HepG2 (cell line): ENCODE measurements around the gene MKRN1. TPM values are rescaled to one million over a fixed set of nuclear protein-coding genes. Genes with fewer than 3 reads are reported as not detected.
"Not testable (repeated sequence)": the region's sequence is repeated elsewhere in the genome, so short reads cannot be mapped to it uniquely, and the experiment has no call there.

ENCODE experiments used
- ATAC-seq: fragments of 200-7000 bp; cut with Tn5 transposase; 3 replicates; pipeline ENCODE4 v1.9.1; 2020; ENCODE audit warnings: mild to moderate bottlenecking, moderate library complexity
- BruUV-seq: library from RNA; stranded (reverse); fragments of 400-500 nt; replicated peaks from 2 replicates; lab custom pipeline; 2021; lab: Mats Ljungman, UMichigan
- CTCF ChIA-PET: fragments of 300-600 bp; formaldehyde crosslinking; extraction: SDS; loops from one replicate; lab custom pipeline; 2021; ENCODE audit warnings: low total read pairs, inconsistent platforms, low intra/inter-chr PET ratio; lab: Yijun Ruan, JAX
- POLR2A ChIA-PET: fragments of 350-600 bp; sonication (Branson Sonifier 250); formaldehyde crosslinking; loops from one replicate; lab custom pipeline; 2020; ENCODE audit warnings: antibody characterized with exemption, inconsistent platforms; lab: Yijun Ruan, JAX
- DNase-seq: peaks from one replicate; pipeline ENCODE4 v3.0.0-alpha.2; 2015; ENCODE audit warnings: low spot score
- FAIRE-seq: peaks from 3 replicates; lab custom pipeline; 2011; peaks lifted over from hg19 to GRCh38; lab: Jason Lieb, UNC
- H2AFZ ChIP-seq: one replicate; pipeline ENCODE4 v1.6.1; 2011; ENCODE audit warnings: low read length, inconsistent platforms
- H3K27ac ChIP-seq: fragments of 300-600 bp; 3 replicates; pipeline ENCODE4 v1.8.0; 2011; ENCODE audit warnings: mixed run types, mild to moderate bottlenecking, mixed read lengths, low read length, inconsistent platforms; ENCODE audit not compliant: insufficient read depth; ENCODE audit errors: extremely low read length
- H3K27me3 ChIP-seq, 2 experiments: fragments of 200-600 bp in 1 of 2; 2 replicates in 1 of 2; 3 replicates in 1 of 2; pipeline versions ENCODE4 v1.6.0 to v1.8.0; 2011; ENCODE audit warnings: low read length in 2 of 2, mild to moderate bottlenecking in 2 of 2, moderate library complexity in 2 of 2, inconsistent platforms in 1 of 2; ENCODE audit not compliant: insufficient read depth in 2 of 2, control insufficient read depth in 1 of 2
- H3K36me3 ChIP-seq, 2 experiments: fragments of 200-600 bp in 1 of 2; replicated peaks in 1 of 2; 2 replicates in 1 of 2; 3 replicates in 1 of 2; pipeline versions ENCODE4 v1.5.1 to v1.8.0; 2011; ENCODE audit warnings: low read length in 2 of 2, inconsistent platforms in 1 of 2; ENCODE audit not compliant: insufficient read depth in 2 of 2, control insufficient read depth in 1 of 2
- H3K4me1 ChIP-seq: 2 replicates; pipeline ENCODE4 v1.5.1; 2012; ENCODE audit warnings: low read length, inconsistent platforms; ENCODE audit not compliant: insufficient read depth
- H3K4me2 ChIP-seq: 2 replicates; pipeline ENCODE4 v1.6.0; 2011; ENCODE audit warnings: low read depth, low read length, inconsistent platforms
- H3K4me3 ChIP-seq, 3 experiments: fragments of 200-600 bp in 1 of 3; sonication (generic), shearing (Covaris generic) in 1 of 3; replicated peaks in 1 of 3; 2 replicates each; pipeline ENCODE4 v1.5.1; 2011 to 2016; ENCODE audit warnings: low read length in 3 of 3, inconsistent platforms in 2 of 3, low read depth in 2 of 3, mild to moderate bottlenecking in 2 of 3, control low read depth in 1 of 3, mixed read lengths in 1 of 3; ENCODE audit not compliant: insufficient read depth in 1 of 3
- H3K79me2 ChIP-seq: one replicate; pipeline ENCODE4 v1.6.1; 2011; ENCODE audit warnings: low read length, inconsistent platforms; ENCODE audit not compliant: insufficient read depth
- H3K9ac ChIP-seq: 2 replicates; pipeline ENCODE4 v1.6.0; 2011; ENCODE audit warnings: mild to moderate bottlenecking, low read depth, low read length, inconsistent platforms; ENCODE audit not compliant: insufficient read depth
- H3K9me3 ChIP-seq: 2 replicates; pipeline ENCODE4 v1.5.1; 2012; ENCODE audit warnings: mild to moderate bottlenecking, low read length
- H4K20me1 ChIP-seq: 2 replicates; pipeline ENCODE4 v1.6.0; 2011; ENCODE audit warnings: inconsistent platforms, mild to moderate bottlenecking, low read length, moderate library complexity; ENCODE audit not compliant: insufficient read depth
- BCL6 ChIP-seq: IDR thresholded peaks from 2 replicates; pipeline ENCODE4 v1.6.1; 2016; ENCODE audit warnings: missing genetic modification reagents, missing compliant biosample characterization
- GLI4 ChIP-seq: sonication (generic); formaldehyde crosslinking; IDR thresholded peaks from 2 replicates; pipeline ENCODE4 v1.5.1; 2020; ENCODE audit warnings: missing genetic modification reagents, mild to moderate bottlenecking, moderate library complexity, borderline replicate concordance
- SRSF1 ChIP-seq: fragments of 200-400 bp; formaldehyde crosslinking; optimal IDR thresholded peaks from 2 replicates; pipeline ENCODE3; 2017; ENCODE audit warnings: mild to moderate bottlenecking, low read depth, low read length, moderate library complexity
- TFDP2 ChIP-seq: sonication (generic); formaldehyde crosslinking; IDR thresholded peaks from 2 replicates; pipeline ENCODE4 v1.4.0; 2020; ENCODE audit warnings: missing genetic modification reagents
- ZNF24 ChIP-seq: fragments of 450-650 bp; IDR thresholded peaks from 2 replicates; pipeline ENCODE4 v1.6.1; 2017; ENCODE audit warnings: antibody characterized with exemption, mild to moderate bottlenecking
- WGBS: methylation state at CpG from one replicate; pipeline ENCODE4 v1.1.6; 2017; ENCODE audit warnings: low lambda C conversion rate; 5-methylcytosine and 5-hydroxymethylcytosine counted together
- in situ Hi-C: cut with HindIII; loops from 2 replicates; pipeline ENCODE4 v1.10.0; 2017; ENCODE audit warnings: low pct_unique_long_range_greater_than_20kb; ENCODE audit not compliant: extremely low pct_ligation_motif_present
- intact Hi-C: fragments of 100-400 bp; cut with micrococcal nuclease; formaldehyde crosslinking; loops from one replicate; pipeline ENCODE4 v1.10.0; 2022; ENCODE audit not compliant: unreplicated experiment
- polyA plus RNA-seq, 8 experiments: library from polyadenylated mRNA; depleted of rRNA in 3 of 8; stranded (reverse) in 7 of 8; unstranded in 1 of 8; fragments of >200 nt; fragmentation: Illumina TruSeq in 4 of 8; extraction: Trizol in 4 of 8; gene quantifications; 2 replicates each; pipeline versions ENCODE4 v1.2.1 to v1.2.3, GENCODE V29; 2011 to 2016; ENCODE audit warnings: low read depth in 4 of 8, missing spikeins in 1 of 8, mixed read lengths in 1 of 8; ENCODE audit not compliant: insufficient read depth in 1 of 8
- total RNA-seq, 5 experiments: library from RNA; depleted of rRNA; stranded (reverse); fragments of >200 nt; fragmentation: Illumina TruSeq; extraction: Trizol; gene quantifications; 2 replicates each; pipeline ENCODE4 v1.2.3, GENCODE V29; 2016; ENCODE audit warnings: low read depth in 1 of 5
- TF ChIP-seq, protein P1 (sequence below): sonication (generic); formaldehyde crosslinking; IDR thresholded peaks from 2 replicates; pipeline ENCODE4 v1.8.0; 2023; ENCODE audit warnings: mild to moderate bottlenecking, missing genetic modification reagents
- TF ChIP-seq, protein P2 (sequence below): sonication (generic); formaldehyde crosslinking; IDR thresholded peaks from 2 replicates; pipeline ENCODE4 v1.5.0; 2020; ENCODE audit warnings: missing genetic modification reagents

The MKRN1 gene
- total and polyA plus RNA-seq, 2 of the 13 experiments (the other 11 are each of a cell fraction or from before 2014, with no cell fraction given) = 28.5 to 32.8 TPM

GRCh38 chr7:140421521-140421920 is 57.8 kb downstream of the MKRN1 start (continued):
- TF ChIP-seq, protein P1, sequence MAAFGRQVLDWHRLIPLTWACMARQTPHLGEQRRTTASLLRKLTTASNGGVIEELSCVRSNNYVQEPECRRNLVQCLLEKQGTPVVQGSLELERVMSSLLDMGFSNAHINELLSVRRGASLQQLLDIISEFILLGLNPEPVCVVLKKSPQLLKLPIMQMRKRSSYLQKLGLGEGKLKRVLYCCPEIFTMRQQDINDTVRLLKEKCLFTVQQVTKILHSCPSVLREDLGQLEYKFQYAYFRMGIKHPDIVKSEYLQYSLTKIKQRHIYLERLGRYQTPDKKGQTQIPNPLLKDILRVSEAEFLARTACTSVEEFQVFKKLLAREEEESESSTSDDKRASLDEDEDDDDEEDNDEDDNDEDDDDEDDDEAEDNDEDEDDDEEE (CRISPR knock-in tag) = no peak

- FAIRE-seq (no peak), ATAC-seq (no peak), DNase-seq (no peak)
- Histone ChIP-seq H4K20me1 (no peaks in the 10 kb centered on the region), H3K27ac (no peak overlapping the region), H3K4me3 (no peak overlapping the region), H3K36me3 (no peaks in the 10 kb centered on the region), H3K27me3 (no peaks in the 10 kb centered on the region; a peak in 1 of 5 replicates), H3K79me2 (no peaks in the 10 kb centered on the region), H2AFZ (no peak overlapping the region), H3K9me3 (no peaks in the 10 kb centered on the region), H3K4me1 (no peaks in the 10 kb centered on the region), H3K9ac (no peak overlapping the region), H3K4me2 (no peak overlapping the region)
- in situ Hi-C loops (no loop called here), intact Hi-C loops (no loop called here)
- ChIA-PET POLR2A (no interaction called here), CTCF (no interaction called here)
- TF ChIP-seq SRSF1 (no peak), GLI4 (CRISPR knock-in tag) (no peak), BCL6 (CRISPR knock-in tag) (no peak), TFDP2 (CRISPR knock-in tag) (no peak), ZNF24 (no peak)
- TF ChIP-seq, protein P2, sequence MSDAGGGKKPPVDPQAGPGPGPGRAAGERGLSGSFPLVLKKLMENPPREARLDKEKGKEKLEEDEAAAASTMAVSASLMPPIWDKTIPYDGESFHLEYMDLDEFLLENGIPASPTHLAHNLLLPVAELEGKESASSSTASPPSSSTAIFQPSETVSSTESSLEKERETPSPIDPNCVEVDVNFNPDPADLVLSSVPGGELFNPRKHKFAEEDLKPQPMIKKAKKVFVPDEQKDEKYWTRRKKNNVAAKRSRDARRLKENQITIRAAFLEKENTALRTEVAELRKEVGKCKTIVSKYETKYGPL (CRISPR knock-in tag) = no peak
- WGBS = 47% methylated on average over 4 of the region's 4 CpGs
- no TSS peak for BruUV-seq
Observed at GRCh38 chr7:140418653-140419052, 60.7 kb downstream of the MKRN1 start.

- H4K20me1 ChIP-seq, H2AFZ ChIP-seq, H3K9me3 ChIP-seq, H3K4me2 ChIP-seq, H3K27ac ChIP-seq, H3K79me2 ChIP-seq, H3K4me3 ChIP-seq, POLR2A ChIA-PET, H3K4me1 ChIP-seq, CTCF ChIA-PET, intact Hi-C loops, DNase-seq, H3K27me3 ChIP-seq, BruUV-seq, in situ Hi-C loops, ATAC-seq, H3K9ac ChIP-seq, FAIRE-seq, H3K36me3 ChIP-seq: not testable (repeated sequence)
- WGBS = 28% methylated on average over 5 of the region's 5 CpGs
Observed at GRCh38 chr7:140418156-140418472, 61.2 kb downstream of the MKRN1 start.
